Anterior cingulate cortex (tissue), 58 donors: ENCODE measurements around the gene ZNF664.
A peak's percentile ranks its signal among the peaks of the same experiment; 100 is the strongest.

ENCODE experiments used
- DNase-seq, 58 donors: peaks; one replicate each; lab custom pipeline; 2025; lab: John Stamatoyannopoulos, UW

The ZNF664 gene

GRCh38 chr12:123986374-123986965 is 13.5 kb downstream of the ZNF664 start:
- DNase-seq = no peak

- DNase-seq = no peak
Measured at GRCh38 chr12:123987022-123987421, 14.0 kb downstream of the ZNF664 start.

GRCh38 chr12:123989168-123989567 is 16.2 kb downstream of the ZNF664 start:
- no peak for DNase-seq

- DNase-seq = no peak
Measured at GRCh38 chr12:123989753-123990152, 16.7 kb downstream of the ZNF664 start.

- DNase-seq = no peak
Measured at GRCh38 chr12:123990511-123990910, 17.5 kb downstream of the ZNF664 start.

- DNase-seq = no peak
Measured at GRCh38 chr12:123991372-123991951, 18.4 kb downstream of the ZNF664 start.

- no peak for DNase-seq
Measured at GRCh38 chr12:123992118-123992825, 19.3 kb downstream of the ZNF664 start.

GRCh38 chr12:123995023-123995748 is 22.2 kb downstream of the ZNF664 start:
- no peak for DNase-seq

- DNase-seq = peak in 32 of 58 donors; percentile 11 to 81 (median 53)
Measured at GRCh38 chr12:123996581-123996980, 23.6 kb downstream of the ZNF664 start.

GRCh38 chr12:123997033-123997822 is 24.2 kb downstream of the ZNF664 start:
- peak in 2 of 58 donors; percentile 17 to 21 for DNase-seq

GRCh38 chr12:123997908-123998307 is 24.9 kb downstream of the ZNF664 start:
- DNase-seq = no peak

- no peak for DNase-seq
Measured at GRCh38 chr12:123998344-123998990, 25.5 kb downstream of the ZNF664 start.

- no peak for DNase-seq
Measured at GRCh38 chr12:123998991-123999359, 26.0 kb downstream of the ZNF664 start.

GRCh38 chr12:124000111-124000510 is 27.1 kb downstream of the ZNF664 start:
- DNase-seq = no peak

GRCh38 chr12:124001343-124001742 is 28.3 kb downstream of the ZNF664 start:
- DNase-seq = no peak

- DNase-seq = no peak
Measured at GRCh38 chr12:124002021-124002644, 29.1 kb downstream of the ZNF664 start.

- DNase-seq = no peak
Measured at GRCh38 chr12:124002654-124003053, 29.6 kb downstream of the ZNF664 start.

- no peak for DNase-seq
Measured at GRCh38 chr12:124004233-124004875, 31.3 kb downstream of the ZNF664 start.
